GM23338 (cell line): ENCODE data around the gene BRD3. TPM values are rescaled to one million over a fixed set of nuclear protein-coding genes. Genes with fewer than 3 reads are reported as not detected.

Experiments
- ATAC-seq: fragments of 200-7000 bp; cut with Tn5 transposase; 3 replicates; pipeline ENCODE4 v1.9.1; 2020
- DNase-seq: peaks from one replicate; pipeline ENCODE4 v3.0.0-alpha.2; 2015; ENCODE audit warnings: low spot score
- H2AFZ ChIP-seq: fragments of 200-600 bp; sonication (generic); 2 replicates; pipeline ENCODE4 v1.8.0; 2016; ENCODE audit warnings: antibody characterized with exemption, mild to moderate bottlenecking, moderate library complexity
- H3F3A ChIP-seq: fragments of 200-600 bp; sonication (generic); replicated peaks from 2 replicates; pipeline ENCODE4 v1.8.0; 2017; ENCODE audit warnings: antibody characterized with exemption, mixed run types, low read depth
- H3K27ac ChIP-seq: fragments of 200-600 bp; sonication (generic); 2 replicates; pipeline ENCODE4 v1.6.1; 2016; ENCODE audit warnings: low read depth
- H3K27me3 ChIP-seq: fragments of 200-600 bp; sonication (generic); 2 replicates; pipeline ENCODE4 v1.8.0; 2016; ENCODE audit warnings: mild to moderate bottlenecking, mixed run types, moderate library complexity; ENCODE audit not compliant: insufficient read depth
- H3K36me3 ChIP-seq: fragments of 200-600 bp; sonication (generic); 2 replicates; pipeline ENCODE4 v1.8.0; 2016; ENCODE audit warnings: mild to moderate bottlenecking; ENCODE audit not compliant: insufficient read depth
- H3K4me1 ChIP-seq: fragments of 200-600 bp; sonication (generic); 2 replicates; pipeline ENCODE4 v1.8.0; 2016; ENCODE audit warnings: mild to moderate bottlenecking, moderate library complexity; ENCODE audit not compliant: insufficient read depth
- H3K4me2 ChIP-seq: fragments of 200-600 bp; sonication (generic); 2 replicates; pipeline ENCODE4 v1.7.1; 2017; ENCODE audit warnings: mixed run types
- H3K4me3 ChIP-seq: fragments of 200-600 bp; sonication (generic); 2 replicates; pipeline ENCODE4 v1.6.1; 2016; ENCODE audit warnings: mixed run types
- H3K79me2 ChIP-seq: fragments of 200-600 bp; sonication (generic); replicated peaks from 2 replicates; pipeline ENCODE4 v1.8.0; 2017; ENCODE audit warnings: mild to moderate bottlenecking; ENCODE audit not compliant: insufficient read depth
- H3K9me2 ChIP-seq: fragments of 200-600 bp; sonication (generic); 2 replicates; pipeline ENCODE4 v1.8.0; 2017; ENCODE audit not compliant: insufficient read depth
- H4K20me1 ChIP-seq: fragments of 200-600 bp; sonication (generic); replicated peaks from 2 replicates; pipeline ENCODE4 v1.8.0; 2017; ENCODE audit warnings: mild to moderate bottlenecking; ENCODE audit not compliant: insufficient read depth
- H3K27ac Mint-ChIP-seq: 2 replicates; pipeline ENCODE4 v1.8.0; 2020; ENCODE audit warnings: inconsistent platforms, mild to moderate bottlenecking, moderate library complexity, mixed read lengths
- H3K27me3 Mint-ChIP-seq: 3 replicates; pipeline ENCODE4 v1.8.0; 2022; ENCODE audit warnings: low read depth, mild to moderate bottlenecking, moderate library complexity, mixed read lengths, inconsistent platforms; ENCODE audit not compliant: insufficient read depth, poor library complexity
- H3K36me3 Mint-ChIP-seq: 3 replicates; pipeline ENCODE4 v1.8.0; 2021; ENCODE audit warnings: low read depth, mild to moderate bottlenecking, inconsistent platforms, moderate library complexity, mixed read lengths
- H3K4me1 Mint-ChIP-seq: 3 replicates; pipeline ENCODE4 v1.8.0; 2020; ENCODE audit warnings: mild to moderate bottlenecking, inconsistent platforms, mixed read lengths
- H3K4me3 Mint-ChIP-seq: 3 replicates; pipeline ENCODE4 v1.8.0; 2021; ENCODE audit warnings: moderate library complexity, mild to moderate bottlenecking, inconsistent platforms, mixed read lengths
- H3K9me3 Mint-ChIP-seq: 3 replicates; pipeline ENCODE4 v1.8.0; 2020; ENCODE audit warnings: moderate library complexity, mild to moderate bottlenecking, inconsistent platforms, mixed read lengths
- CREB1 ChIP-seq: fragments of 250-450 bp; sonication (Bioruptor Pico); IDR thresholded peaks from 2 replicates; pipeline ENCODE4 v1.5.0; 2020; ENCODE audit warnings: low read depth, mild to moderate bottlenecking, moderate library complexity
- CTCF ChIP-seq, 2 experiments: fragments of 200-600 bp in 1 of 2; sonication (generic) in 1 of 2; conservative IDR thresholded peaks; 2 replicates each; pipeline versions ENCODE4 v1.5.1 to v1.6.1; 2016 to 2017; ENCODE audit warnings: antibody characterized with exemption in 2 of 2, low read depth in 2 of 2, mild to moderate bottlenecking in 2 of 2, moderate library complexity in 1 of 2
- EZH2 ChIP-seq: fragments of 200-600 bp; sonication (generic); IDR thresholded peaks from one replicate; pipeline ENCODE4 v1.8.0; 2017; ENCODE audit warnings: antibody characterized with exemption, mild to moderate bottlenecking, low read depth; ENCODE audit not compliant: unreplicated experiment
- EZH2phosphoT487 ChIP-seq: fragments of 200-600 bp; sonication (generic); IDR thresholded peaks from one replicate; pipeline ENCODE4 v1.8.1; 2018; ENCODE audit warnings: antibody characterized with exemption; ENCODE audit not compliant: unreplicated experiment
- JUNB ChIP-seq: IDR thresholded peaks from one replicate; pipeline ENCODE4 v1.6.1; 2016; ENCODE audit warnings: antibody characterized with exemption; ENCODE audit not compliant: unreplicated experiment
- NANOG ChIP-seq: IDR thresholded peaks from 2 replicates; pipeline ENCODE4 v1.6.1; 2016; ENCODE audit warnings: antibody characterized with exemption, borderline replicate concordance
- POLR2AphosphoS5 ChIP-seq: IDR thresholded peaks from 2 replicates; pipeline ENCODE4 v1.6.1; 2016; ENCODE audit warnings: antibody characterized with exemption, low read depth
- REST ChIP-seq: IDR thresholded peaks from one replicate; pipeline ENCODE4 v1.6.1; 2018; ENCODE audit warnings: antibody characterized with exemption; ENCODE audit not compliant: unreplicated experiment
- STAT1 ChIP-seq: IDR thresholded peaks from one replicate; pipeline ENCODE4 v1.6.1; 2016; ENCODE audit warnings: antibody characterized with exemption; ENCODE audit not compliant: unreplicated experiment
- ZNF114 ChIP-seq: fragments of 250-450 bp; sonication (Bioruptor Pico); IDR thresholded peaks from 2 replicates; pipeline ENCODE4 v1.5.0; 2020; ENCODE audit warnings: mild to moderate bottlenecking, moderate library complexity
- ZNF331 ChIP-seq: fragments of 250-450 bp; sonication (Bioruptor Pico); IDR thresholded peaks from 2 replicates; pipeline ENCODE4 v1.5.0; 2020; ENCODE audit warnings: low read depth, mild to moderate bottlenecking, moderate library complexity
- ZNF462 ChIP-seq: fragments of 250-450 bp; sonication (Bioruptor Pico); IDR thresholded peaks from 2 replicates; pipeline ENCODE4 v1.5.0; 2020; ENCODE audit warnings: mild to moderate bottlenecking, moderate library complexity
- polyA plus RNA-seq: library from polyadenylated mRNA; unstranded; fragments of >200 nt; fragmentation: Nextera tagmentation; extraction: Ambion mirVana; gene quantifications from 2 replicates; pipeline ENCODE4 v1.2.1, GENCODE V29; 2016
- total RNA-seq: library from RNA; depleted of rRNA; stranded (reverse); fragments of >200 nt; shearing (Covaris generic); gene quantifications from 2 replicates; pipeline ENCODE4 v1.2.3, GENCODE V29; 2014
- TF ChIP-seq, protein P1 (sequence below): IDR thresholded peaks from 2 replicates; pipeline ENCODE4 v1.6.1; 2016; ENCODE audit warnings: antibody characterized with exemption

Gene BRD3
- total and polyA plus RNA-seq, 2 experiments from 2014 or later: 46.0 to 88.0 TPM

DNA sequence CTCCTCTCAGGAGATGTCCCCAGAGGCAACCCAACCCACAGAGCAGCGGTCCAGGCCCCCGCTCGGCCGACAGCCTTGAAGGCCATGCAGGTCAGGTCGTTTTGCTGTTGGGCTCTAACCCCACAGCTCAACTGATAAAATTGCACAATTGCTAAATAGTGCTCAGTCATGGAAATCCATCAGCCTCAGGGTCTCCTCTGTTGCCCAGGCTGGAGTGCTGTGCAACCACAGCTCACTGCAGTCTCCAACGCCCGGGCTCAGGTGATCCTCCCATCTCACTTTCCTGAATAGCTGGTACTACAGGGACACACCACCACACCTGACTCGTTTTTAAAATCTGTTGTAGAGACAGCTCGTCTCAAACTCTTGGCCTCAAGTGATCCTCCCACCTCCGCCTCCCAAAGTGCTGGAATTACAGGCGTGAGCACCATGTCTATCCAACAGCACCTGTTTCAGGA is 24.3 kb downstream of the BRD3 start:
- Mint-ChIP-seq H3K9me3 (no peaks in the 10 kb centered on the region), H3K4me1 (no peaks in the 10 kb centered on the region), H3K27me3 (peaks cover 5% of the 10 kb centered on the region), H3K4me3 (no peak overlapping the region), H3K27ac (peak overlapping the region; percentile 74; the same call in 1 of the 2 replicates), H3K36me3 (peaks cover 74% of the 10 kb centered on the region)
- Histone ChIP-seq H2AFZ (no peak overlapping the region), H3K36me3 (peaks cover 12% of the 10 kb centered on the region), H3F3A (no peaks in the 10 kb centered on the region), H3K9me2 (no peaks in the 10 kb centered on the region), H3K27me3 (no peaks in the 10 kb centered on the region), H3K4me2 (no peak overlapping the region), H4K20me1 (peaks cover 3% of the 10 kb centered on the region), H3K4me1 (no peaks in the 10 kb centered on the region), H3K4me3 (no peak overlapping the region), H3K79me2 (no peaks in the 10 kb centered on the region), H3K27ac (no peak overlapping the region)
- DNase-seq (no peak), ATAC-seq (no peak)
- TF ChIP-seq CTCF (conservative IDR thresholded peaks at IDR 0.05; ENCODE audit: low read depth in 2 of 2) (no peak), STAT1 (no peak), ZNF331 (no peak), POLR2AphosphoS5 (no peak), ZNF114 (no peak), ZNF462 (CRISPR knock-in tag) (no peak), REST (no peak), EZH2 (no peak), NANOG (no peak), JUNB (no peak), EZH2phosphoT487 (no peak), CREB1 (CRISPR knock-in tag) (no peak)
- TF ChIP-seq, protein P1, sequence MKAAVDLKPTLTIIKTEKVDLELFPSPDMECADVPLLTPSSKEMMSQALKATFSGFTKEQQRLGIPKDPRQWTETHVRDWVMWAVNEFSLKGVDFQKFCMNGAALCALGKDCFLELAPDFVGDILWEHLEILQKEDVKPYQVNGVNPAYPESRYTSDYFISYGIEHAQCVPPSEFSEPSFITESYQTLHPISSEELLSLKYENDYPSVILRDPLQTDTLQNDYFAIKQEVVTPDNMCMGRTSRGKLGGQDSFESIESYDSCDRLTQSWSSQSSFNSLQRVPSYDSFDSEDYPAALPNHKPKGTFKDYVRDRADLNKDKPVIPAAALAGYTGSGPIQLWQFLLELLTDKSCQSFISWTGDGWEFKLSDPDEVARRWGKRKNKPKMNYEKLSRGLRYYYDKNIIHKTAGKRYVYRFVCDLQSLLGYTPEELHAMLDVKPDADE: no peak
